Testis (tissue), 2 donors: Measurements from ENCODE around the gene GRM5.

ENCODE experiments used
- POLR2A ChIP-seq: fragments of 450-650 bp; IDR thresholded peaks from one replicate; pipeline ENCODE4 v1.6.1; 2017; ENCODE audit warnings: antibody characterized with exemption, mild to moderate bottlenecking, moderate library complexity
- TF ChIP-seq, protein P1 (sequence below), 3 experiments: fragments of 450-650 bp in 2 of 3; fragments of 200-600 bp in 1 of 3; sonication (generic) in 1 of 3; IDR thresholded peaks; one replicate each; pipeline ENCODE4 v1.5.1; 2016 to 2019; ENCODE audit warnings: antibody characterized with exemption in 3 of 3, mild to moderate bottlenecking in 2 of 3, moderate library complexity in 1 of 3

DNA sequence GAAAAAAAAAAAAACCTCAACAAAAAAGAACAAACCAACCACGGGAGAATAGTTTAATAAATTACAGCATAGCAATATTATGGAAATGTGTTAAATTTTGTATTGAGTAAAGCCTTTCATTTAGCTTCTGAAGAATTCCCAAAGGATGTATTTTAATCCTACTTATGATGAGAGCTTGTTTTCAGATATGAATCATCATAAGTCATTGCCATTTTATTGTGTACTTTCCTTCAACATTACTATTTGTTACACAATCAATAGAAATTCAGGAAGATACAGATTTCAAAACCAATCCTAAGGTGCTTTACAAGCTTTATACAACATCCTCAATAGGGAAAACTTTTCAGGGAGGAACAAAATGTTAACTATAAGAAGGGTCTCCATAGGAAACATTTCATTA is 527.7 kb downstream of the GRM5 start:
- TF ChIP-seq, protein P1, sequence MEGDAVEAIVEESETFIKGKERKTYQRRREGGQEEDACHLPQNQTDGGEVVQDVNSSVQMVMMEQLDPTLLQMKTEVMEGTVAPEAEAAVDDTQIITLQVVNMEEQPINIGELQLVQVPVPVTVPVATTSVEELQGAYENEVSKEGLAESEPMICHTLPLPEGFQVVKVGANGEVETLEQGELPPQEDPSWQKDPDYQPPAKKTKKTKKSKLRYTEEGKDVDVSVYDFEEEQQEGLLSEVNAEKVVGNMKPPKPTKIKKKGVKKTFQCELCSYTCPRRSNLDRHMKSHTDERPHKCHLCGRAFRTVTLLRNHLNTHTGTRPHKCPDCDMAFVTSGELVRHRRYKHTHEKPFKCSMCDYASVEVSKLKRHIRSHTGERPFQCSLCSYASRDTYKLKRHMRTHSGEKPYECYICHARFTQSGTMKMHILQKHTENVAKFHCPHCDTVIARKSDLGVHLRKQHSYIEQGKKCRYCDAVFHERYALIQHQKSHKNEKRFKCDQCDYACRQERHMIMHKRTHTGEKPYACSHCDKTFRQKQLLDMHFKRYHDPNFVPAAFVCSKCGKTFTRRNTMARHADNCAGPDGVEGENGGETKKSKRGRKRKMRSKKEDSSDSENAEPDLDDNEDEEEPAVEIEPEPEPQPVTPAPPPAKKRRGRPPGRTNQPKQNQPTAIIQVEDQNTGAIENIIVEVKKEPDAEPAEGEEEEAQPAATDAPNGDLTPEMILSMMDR (IDR thresholded peaks at IDR 0.05), result no peak
- TF ChIP-seq POLR2A, result no peak
